CD4-positive, alpha-beta T cell (primary cell): ENCODE data around the gene RFFL. TPM values are rescaled to one million over a fixed set of nuclear protein-coding genes. Genes with fewer than 3 reads are reported as not detected.

Experiments
- ATAC-seq: fragments of 200-7000 bp; cut with Tn5 transposase; one replicate; pipeline ENCODE4 v1.10.0; 2022; ENCODE audit warnings: mild to moderate bottlenecking; ENCODE audit not compliant: poor library complexity
- CTCF ChIA-PET: fragments of 350-600 bp; sonication (Branson Sonifier 250); formaldehyde crosslinking; loops from one replicate; lab custom pipeline; 2021; ENCODE audit warnings: antibody characterized with exemption, inconsistent platforms; lab: Charles Lee
- POLR2A ChIA-PET: fragments of 350-600 bp; sonication (Branson Sonifier 250); formaldehyde crosslinking; loops from one replicate; lab custom pipeline; 2021; ENCODE audit warnings: antibody characterized with exemption, inconsistent platforms; lab: Charles Lee
- DNase-seq, 14 experiments: peaks; one replicate each; pipeline ENCODE4 v3.0.0-alpha.2; 2013 to 2020; ENCODE audit warnings: mixed read lengths in 2 of 14
- H3K27ac ChIP-seq, 2 donors: one replicate each; pipeline versions ENCODE4 v1.5.1 to v1.7.0; 2013; ENCODE audit warnings: low read length in 2 of 2, low read depth in 1 of 2, mild to moderate bottlenecking in 1 of 2
- H3K27me3 ChIP-seq, 2 experiments: 1 replicate in 1 of 2; 2 replicates in 1 of 2; pipeline versions ENCODE4 v1.6.1 to v1.7.0; 2013; ENCODE audit warnings: low read length in 2 of 2, control low read depth in 1 of 2, mild to moderate bottlenecking in 1 of 2, moderate library complexity in 1 of 2; ENCODE audit not compliant: insufficient read depth in 2 of 2, control insufficient read depth in 1 of 2
- H3K36me3 ChIP-seq: one replicate; pipeline ENCODE4 v1.6.1; 2013; ENCODE audit warnings: low read length, control low read depth; ENCODE audit not compliant: insufficient read depth
- H3K4me1 ChIP-seq: one replicate; pipeline ENCODE4 v1.6.1; 2013; ENCODE audit warnings: low read length, control low read depth; ENCODE audit not compliant: insufficient read depth
- H3K4me3 ChIP-seq: one replicate; pipeline ENCODE4 v1.5.1; 2013; ENCODE audit warnings: mild to moderate bottlenecking, low read length, moderate library complexity
- H3K9me3 ChIP-seq, 2 experiments: 1 replicate in 1 of 2; 2 replicates in 1 of 2; pipeline versions ENCODE4 v1.6.1 to v1.7.0; 2013; ENCODE audit warnings: low read length in 2 of 2, mild to moderate bottlenecking in 2 of 2, control low read depth in 1 of 2, moderate library complexity in 1 of 2; ENCODE audit not compliant: control insufficient read depth in 1 of 2, insufficient read depth in 1 of 2
- H3K27ac Mint-ChIP-seq: one replicate; pipeline ENCODE4 v1.8.0; 2020; ENCODE audit warnings: mixed read lengths
- H3K27me3 Mint-ChIP-seq: one replicate; pipeline ENCODE4 v1.8.0; 2021; ENCODE audit warnings: mixed read lengths
- H3K36me3 Mint-ChIP-seq: one replicate; pipeline ENCODE4 v1.8.0; 2021; ENCODE audit warnings: low read depth, mixed read lengths
- H3K4me1 Mint-ChIP-seq: one replicate; pipeline ENCODE4 v1.8.0; 2021; ENCODE audit warnings: low read depth, mixed read lengths
- H3K4me3 Mint-ChIP-seq: one replicate; pipeline ENCODE4 v1.8.0; 2020; ENCODE audit warnings: mild to moderate bottlenecking, mixed read lengths
- H3K9me3 Mint-ChIP-seq: one replicate; pipeline ENCODE4 v1.8.0; 2020; ENCODE audit warnings: mixed read lengths
- CTCF ChIP-seq: fragments of 200-600 bp; IDR thresholded peaks from one replicate; pipeline ENCODE4 v1.8.0; 2022; ENCODE audit warnings: antibody characterized with exemption, mild to moderate bottlenecking
- intact Hi-C, 2 experiments: fragments of 100-400 bp; cut with DNase I in 1 of 2; cut with micrococcal nuclease in 1 of 2; formaldehyde crosslinking; loops; one replicate each; pipeline versions ENCODE4 v1.15.1 to v1.9.0; 2023 to 2025; cut with DNase I, micrococcal nuclease
- total RNA-seq, 174 experiments: library from RNA in 2 of 174; stranded (reverse) in 2 of 174; gene quantifications; one replicate each; pipeline ENCODE4 v1.2.3 and lab custom pipeline; 2021 to 2026

The RFFL gene
- total RNA-seq, 2 experiments from 2014 or later, result 57.8 to 66.1 TPM

- Mint-ChIP-seq H3K36me3 (peaks cover 99% of the 10 kb centered on the region), H3K4me3 (no peak overlapping the region), H3K9me3 (no peaks in the 10 kb centered on the region), H3K4me1 (peaks cover 25% of the 10 kb centered on the region), H3K27ac (no peak overlapping the region), H3K27me3 (no peaks in the 10 kb centered on the region)
- ChIA-PET POLR2A (no interaction called here), CTCF (interaction anchor here (3.1 kb wide), 1 partner anchor 73 kb away, joined by 10 read pairs; no protein-coding TSS in a partner anchor)
- Histone ChIP-seq H3K27me3 (no peaks in the 10 kb centered on the region), H3K9me3 (no peaks in the 10 kb centered on the region), H3K4me1 (peaks cover 13% of the 10 kb centered on the region), H3K27ac (no peak overlapping the region), H3K4me3 (no peak overlapping the region), H3K36me3 (peaks cover 82% of the 10 kb centered on the region)
- ATAC-seq, result no peak
- no peak for TF ChIP-seq CTCF
- no peak for DNase-seq
- intact Hi-C loops, result no loop called here
Measured at GRCh38 chr17:35017021-35017420, 46.5 kb downstream of the RFFL start.

GRCh38 chr17:35016369-35016768 is 47.1 kb downstream of the RFFL start:
- Mint-ChIP-seq H3K4me3 (no peak overlapping the region), H3K36me3 (peaks cover 100% of the 10 kb centered on the region), H3K27me3 (no peaks in the 10 kb centered on the region), H3K9me3 (no peaks in the 10 kb centered on the region), H3K4me1 (peaks cover 18% of the 10 kb centered on the region), H3K27ac (no peak overlapping the region)
- Histone ChIP-seq H3K27ac (no peak overlapping the region), H3K4me3 (no peak overlapping the region), H3K27me3 (no peaks in the 10 kb centered on the region), H3K36me3 (peaks cover 89% of the 10 kb centered on the region), H3K4me1 (peaks cover 6% of the 10 kb centered on the region), H3K9me3 (no peaks in the 10 kb centered on the region)
- DNase-seq (no peak), ATAC-seq (no peak)
- POLR2A ChIA-PET, result interaction anchor here (0.7 kb wide), 1 partner anchor 10 kb away, joined by 3 read pairs; no protein-coding TSS in a partner anchor
- intact Hi-C loops, result no loop called here
- CTCF ChIA-PET, result interaction anchor here (1.2 kb wide), 1 partner anchor 38 kb away, joined by 3 read pairs; no protein-coding TSS in a partner anchor
- no peak for TF ChIP-seq CTCF

DNA sequence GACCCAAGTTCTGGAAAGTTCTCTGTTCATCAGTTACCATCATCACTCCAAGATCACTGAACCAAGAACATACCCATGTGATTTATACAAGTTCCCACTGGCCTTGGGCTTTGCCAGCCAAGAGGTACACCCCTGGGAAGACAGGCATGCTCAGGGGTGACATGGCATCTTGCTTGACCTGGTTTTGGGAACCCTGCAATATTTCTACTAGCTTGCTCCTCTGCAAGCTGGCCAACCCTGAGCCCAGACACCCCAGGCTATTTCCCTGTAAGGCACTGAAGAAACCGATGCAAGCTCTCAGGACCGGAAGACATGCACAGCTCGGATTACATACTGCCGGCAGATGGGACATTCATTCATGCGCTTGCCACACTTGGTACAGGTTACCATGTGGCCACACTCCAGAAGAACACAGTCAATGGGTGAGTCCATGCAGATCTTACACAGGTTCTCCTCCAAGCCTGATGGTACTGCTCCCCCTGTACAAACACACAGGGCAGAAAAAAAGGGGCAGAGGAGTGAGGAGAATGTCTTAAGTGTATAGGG is 51.8 kb downstream of the RFFL start:
- intact Hi-C loops, result no loop called here
- H3K4me1 Mint-ChIP-seq, result peaks cover 6% of the 10 kb centered on the region
- ChIA-PET POLR2A (interaction anchor here (1.9 kb wide), 1 partner anchor 51 kb away, joined by 6 read pairs; the partner anchor contains the start of gene RFFL), CTCF (no interaction called here)
- H3K4me3 Mint-ChIP-seq, result no peak overlapping the region
- no peaks in the 10 kb centered on the region for H3K27me3 Mint-ChIP-seq
- no peak for ATAC-seq
- no peaks in the 10 kb centered on the region for H3K4me1 ChIP-seq
- H3K9me3 Mint-ChIP-seq, result no peaks in the 10 kb centered on the region
- DNase-seq, result no peak
- peaks cover 86% of the 10 kb centered on the region for H3K36me3 ChIP-seq
- no peak overlapping the region for H3K4me3 ChIP-seq
- TF ChIP-seq CTCF, result no peak
- no peak overlapping the region for H3K27ac ChIP-seq
- no peaks in the 10 kb centered on the region for H3K27me3 ChIP-seq
- no peaks in the 10 kb centered on the region for H3K9me3 ChIP-seq
- peaks cover 99% of the 10 kb centered on the region for H3K36me3 Mint-ChIP-seq
- H3K27ac Mint-ChIP-seq, result peak overlapping the region; percentile 30
